ENCODE measurements around the gene RACGAP1.
"Not testable (repeated sequence)": the region's sequence is repeated elsewhere in the genome, so short reads cannot be mapped to it uniquely, and the experiment has no call there.

The RACGAP1 gene

GRCh38 chr12:50030449-50030848 is 5.2 kb upstream of the RACGAP1 start:
- DNase-seq (ENCODE audit: low spot score); FAIRE-seq: not testable (repeated sequence)

GRCh38 chr12:50026691-50027090 is 1.4 kb upstream of the RACGAP1 start:
- DNase-seq (ENCODE audit: low spot score) (no peak), FAIRE-seq (no peak)

GRCh38 chr12:50024805-50025186 is 498 bp downstream of the RACGAP1 start:
- DNase-seq (ENCODE audit: low spot score): no peak
- no peak for FAIRE-seq

GRCh38 chr12:50024227-50024626 is 1.1 kb downstream of the RACGAP1 start:
- FAIRE-seq: no peak
- no peak for DNase-seq (ENCODE audit: low spot score)

- DNase-seq (ENCODE audit: low spot score) (no peak), FAIRE-seq (no peak)
Measured at GRCh38 chr12:50022903-50023302, 2.4 kb downstream of the RACGAP1 start.

- FAIRE-seq (no peak), DNase-seq (ENCODE audit: low spot score) (no peak)
Measured at GRCh38 chr12:50021031-50021430, 4.3 kb downstream of the RACGAP1 start.

GRCh38 chr12:50019524-50019923 is 5.8 kb downstream of the RACGAP1 start:
- DNase-seq (ENCODE audit: low spot score): no peak
- no peak for FAIRE-seq

- DNase-seq (ENCODE audit: low spot score) (no peak), FAIRE-seq (no peak)
Measured at GRCh38 chr12:50018968-50019367, 6.3 kb downstream of the RACGAP1 start.

GRCh38 chr12:50018154-50018553 is 7.1 kb downstream of the RACGAP1 start:
- DNase-seq (ENCODE audit: low spot score) (no peak), FAIRE-seq (no peak)

- FAIRE-seq: no peak
Measured at GRCh38 chr12:50017641-50018040, 7.7 kb downstream of the RACGAP1 start.

GRCh38 chr12:50016501-50017475 is 8.5 kb downstream of the RACGAP1 start:
- DNase-seq (ENCODE audit: low spot score) (no peak), FAIRE-seq (no peak)

More at GRCh38 chr12:50017641-50018040, 7.7 kb downstream of the RACGAP1 start:
- no peak for DNase-seq (ENCODE audit: low spot score)

- DNase-seq (ENCODE audit: low spot score): no peak
- FAIRE-seq: no peak
Measured at GRCh38 chr12:50014342-50014741, 11.0 kb downstream of the RACGAP1 start.

- DNase-seq (ENCODE audit: low spot score): no peak
- no peak for FAIRE-seq
Measured at GRCh38 chr12:50013361-50014147, 11.7 kb downstream of the RACGAP1 start.

- DNase-seq (ENCODE audit: low spot score) (no peak), FAIRE-seq (no peak)
Measured at GRCh38 chr12:50006754-50007442, 18.4 kb downstream of the RACGAP1 start.

GRCh38 chr12:50006280-50006679 is 19.0 kb downstream of the RACGAP1 start:
- DNase-seq (ENCODE audit: low spot score) (no peak), FAIRE-seq (no peak)

GRCh38 chr12:50005175-50005574 is 20.1 kb downstream of the RACGAP1 start:
- FAIRE-seq: no peak
- no peak for DNase-seq (ENCODE audit: low spot score)

- no peak for DNase-seq (ENCODE audit: low spot score)
- no peak for FAIRE-seq
Measured at GRCh38 chr12:50004696-50005095, 20.6 kb downstream of the RACGAP1 start.

GRCh38 chr12:50003595-50003994 is 21.7 kb downstream of the RACGAP1 start:
- no peak for FAIRE-seq
- DNase-seq (ENCODE audit: low spot score): no peak

GRCh38 chr12:49998453-49998852 is 26.8 kb downstream of the RACGAP1 start:
- DNase-seq (ENCODE audit: low spot score) (no peak), FAIRE-seq (no peak)

GRCh38 chr12:49990273-49990672 is 35.0 kb downstream of the RACGAP1 start:
- FAIRE-seq (no peak), DNase-seq (ENCODE audit: low spot score) (no peak)

GRCh38 chr12:49989400-49989799 is 35.9 kb downstream of the RACGAP1 start:
- not testable (repeated sequence) for FAIRE-seq; DNase-seq (ENCODE audit: low spot score)

Measured in RCC 7860 (cell line).